Esophagus squamous epithelium (tissue), 5 donors: ENCODE measurements around the gene ZNF366. TPM values are rescaled to one million over a fixed set of nuclear protein-coding genes. Genes with fewer than 3 reads are reported as not detected.
"Not testable (repeated sequence)": the region's sequence is repeated elsewhere in the genome, so short reads cannot be mapped to it uniquely, and the experiment has no call there.

ENCODE experiments used
- DNase-seq: peaks from one replicate; lab custom pipeline; 2025; lab: John Stamatoyannopoulos, UW
- H3K27ac ChIP-seq, 4 donors: fragments of 200-600 bp; sonication (generic); one replicate each; pipeline ENCODE4 v1.5.1; 2016 to 2019; ENCODE audit warnings: mild to moderate bottlenecking in 1 of 4
- H3K27me3 ChIP-seq, 4 donors: fragments of 200-600 bp; sonication (generic); 1 replicate in 3 of 4; 2 replicates in 1 of 4; pipeline versions ENCODE4 v1.5.1 to v1.6.0; 2017 to 2021; ENCODE audit warnings: antibody characterized with exemption in 1 of 4
- H3K36me3 ChIP-seq, 3 donors: fragments of 200-600 bp; sonication (generic); one replicate each; pipeline ENCODE4 v1.5.1; 2016 to 2019
- H3K4me1 ChIP-seq, 3 donors: fragments of 200-600 bp; sonication (generic); one replicate each; pipeline ENCODE4 v1.5.1; 2017 to 2019
- H3K4me3 ChIP-seq, 4 donors: fragments of 200-600 bp; sonication (generic); 1 replicate in 3 of 4; 2 replicates in 1 of 4; pipeline ENCODE4 v1.5.1; 2016 to 2019; ENCODE audit warnings: mild to moderate bottlenecking in 2 of 4, moderate library complexity in 1 of 4
- H3K9me3 ChIP-seq, 3 donors: fragments of 200-600 bp; sonication (generic); one replicate each; pipeline ENCODE4 v1.5.1; 2016 to 2019
- POLR2A ChIP-seq, 4 donors: fragments of 450-650 bp; IDR thresholded peaks; one replicate each; pipeline ENCODE4 v1.6.1; 2017; ENCODE audit warnings: antibody characterized with exemption in 4 of 4, mild to moderate bottlenecking in 4 of 4, moderate library complexity in 3 of 4
- WGBS, 2 donors: methylation state at CpG; one replicate each; pipeline ENCODE4 v1.1.5; 2018; 5-methylcytosine and 5-hydroxymethylcytosine counted together
- intact Hi-C: fragments of 100-400 bp; cut with DNase I; formaldehyde crosslinking; loops from one replicate; pipeline ENCODE4 v1.15.0; 2022
- total RNA-seq, 4 donors: library from RNA; depleted of rRNA; stranded (reverse); fragments of >200 nt; gene quantifications; one replicate each; pipeline ENCODE4 v1.1.0, GENCODE V29; 2016
- TF ChIP-seq, protein P1 (sequence below), 6 experiments: fragments of 450-650 bp in 4 of 6; fragments of 200-600 bp in 2 of 6; sonication (generic) in 2 of 6; IDR thresholded peaks; one replicate each; pipeline ENCODE4 v1.5.1; 2016 to 2019; ENCODE audit warnings: antibody characterized with exemption in 6 of 6, mild to moderate bottlenecking in 4 of 6, moderate library complexity in 4 of 6
- donor health status: DM: yes; HTN: yes; CAD: no.

Gene ZNF366
- total RNA-seq, 4 donors from 2014 or later = 0.48 to 2.9 (median 1.4) TPM

DNA sequence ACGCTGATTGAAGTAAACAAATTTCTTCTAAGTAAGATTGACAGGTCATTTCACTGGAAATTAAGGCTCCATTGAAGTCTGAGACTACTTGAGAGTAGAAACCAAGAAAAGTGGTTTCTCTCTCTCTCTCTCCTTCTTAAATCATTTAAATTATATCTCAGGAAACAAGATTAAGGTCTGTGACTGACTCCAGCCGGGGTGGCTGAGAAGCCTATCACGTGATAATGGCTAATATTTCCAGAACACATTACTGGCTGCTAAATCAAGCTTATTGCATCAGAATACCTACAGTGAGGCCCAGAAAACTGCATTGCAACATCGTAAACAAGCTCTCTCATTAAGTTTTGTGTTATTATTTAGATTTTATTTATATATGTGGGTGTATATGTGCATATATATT, 98.6 kb downstream of the ZNF366 start:
- H3K4me3 ChIP-seq = no peak overlapping the region
- no peak overlapping the region for H3K27ac ChIP-seq
- intact Hi-C loops = no loop called here
- DNase-seq = no peak
- H3K27me3 ChIP-seq = no peaks in the 10 kb centered on the region
- no peaks in the 10 kb centered on the region for H3K4me1 ChIP-seq
- no peaks in the 10 kb centered on the region for H3K36me3 ChIP-seq
- TF ChIP-seq, protein P1, sequence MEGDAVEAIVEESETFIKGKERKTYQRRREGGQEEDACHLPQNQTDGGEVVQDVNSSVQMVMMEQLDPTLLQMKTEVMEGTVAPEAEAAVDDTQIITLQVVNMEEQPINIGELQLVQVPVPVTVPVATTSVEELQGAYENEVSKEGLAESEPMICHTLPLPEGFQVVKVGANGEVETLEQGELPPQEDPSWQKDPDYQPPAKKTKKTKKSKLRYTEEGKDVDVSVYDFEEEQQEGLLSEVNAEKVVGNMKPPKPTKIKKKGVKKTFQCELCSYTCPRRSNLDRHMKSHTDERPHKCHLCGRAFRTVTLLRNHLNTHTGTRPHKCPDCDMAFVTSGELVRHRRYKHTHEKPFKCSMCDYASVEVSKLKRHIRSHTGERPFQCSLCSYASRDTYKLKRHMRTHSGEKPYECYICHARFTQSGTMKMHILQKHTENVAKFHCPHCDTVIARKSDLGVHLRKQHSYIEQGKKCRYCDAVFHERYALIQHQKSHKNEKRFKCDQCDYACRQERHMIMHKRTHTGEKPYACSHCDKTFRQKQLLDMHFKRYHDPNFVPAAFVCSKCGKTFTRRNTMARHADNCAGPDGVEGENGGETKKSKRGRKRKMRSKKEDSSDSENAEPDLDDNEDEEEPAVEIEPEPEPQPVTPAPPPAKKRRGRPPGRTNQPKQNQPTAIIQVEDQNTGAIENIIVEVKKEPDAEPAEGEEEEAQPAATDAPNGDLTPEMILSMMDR (IDR thresholded peaks at IDR 0.05) = no peak
- no peak for TF ChIP-seq POLR2A (IDR thresholded peaks at IDR 0.05)
- H3K9me3 ChIP-seq = no peaks in the 10 kb centered on the region
- 69 to 73% methylated on average over 4 of the region's 4 CpGs for WGBS, 2 donors

GRCh38 chr5:72408127-72408526, 99.1 kb downstream of the ZNF366 start:
- WGBS, 2 donors = 79 to 91% methylated on average over 5 of the region's 5 CpGs
- Histone ChIP-seq H3K27ac (no peak overlapping the region), H3K4me3 (no peak overlapping the region), H3K36me3 (no peaks in the 10 kb centered on the region), H3K9me3 (no peaks in the 10 kb centered on the region), H3K27me3 (no peaks in the 10 kb centered on the region), H3K4me1 (peaks cover 0 to 3% (median 0%) of the 10 kb centered on the region in 3 donors)
- no peak for DNase-seq
- intact Hi-C loops = no loop called here
- TF ChIP-seq, protein P1 (IDR thresholded peaks at IDR 0.05) = no peak
- no peak for TF ChIP-seq POLR2A (IDR thresholded peaks at IDR 0.05)

- Histone ChIP-seq H3K36me3 (no peaks in the 10 kb centered on the region), H3K9me3 (no peaks in the 10 kb centered on the region), H3K4me3 (no peak overlapping the region), H3K27me3 (no peaks in the 10 kb centered on the region), H3K27ac (no peak overlapping the region), H3K4me1 (peaks cover 0 to 9% (median 3%) of the 10 kb centered on the region in 3 donors)
- TF ChIP-seq, protein P1 (IDR thresholded peaks at IDR 0.05) = no peak
- no peak for TF ChIP-seq POLR2A (IDR thresholded peaks at IDR 0.05)
- WGBS, 2 donors = 64 to 69% methylated on average over 2 of the region's 2 CpGs
- intact Hi-C loops = no loop called here
- DNase-seq = no peak
Observed at GRCh38 chr5:72407541-72407940, 99.7 kb downstream of the ZNF366 start.

- no peak overlapping the region for H3K4me3 ChIP-seq
Observed at GRCh38 chr5:72407078-72407477, 100.1 kb downstream of the ZNF366 start.

GRCh38 chr5:72404771-72405170, 102.4 kb downstream of the ZNF366 start:
- H3K27ac ChIP-seq, H3K4me3 ChIP-seq, DNase-seq, intact Hi-C loops, H3K36me3 ChIP-seq, H3K27me3 ChIP-seq: not testable (repeated sequence)
- peaks cover 0 to 13% (median 3%) of the 10 kb centered on the region in 3 donors for H3K4me1 ChIP-seq
- peaks cover 0 to 26% (median 13%) of the 10 kb centered on the region in 3 donors for H3K9me3 ChIP-seq
- WGBS, 2 donors = 93 to 97% methylated on average over 3 of the region's 3 CpGs

More at GRCh38 chr5:72407078-72407477, 100.1 kb downstream of the ZNF366 start:
- H3K27me3 ChIP-seq = no peaks in the 10 kb centered on the region
- H3K27ac ChIP-seq = no peak overlapping the region
- H3K9me3 ChIP-seq = peaks cover 0 to 3% (median 0%) of the 10 kb centered on the region in 3 donors
- H3K4me1 ChIP-seq = peaks cover 0 to 13% (median 3%) of the 10 kb centered on the region in 3 donors
- no peak for TF ChIP-seq POLR2A (IDR thresholded peaks at IDR 0.05)
- TF ChIP-seq, protein P1 (IDR thresholded peaks at IDR 0.05) = no peak
- intact Hi-C loops = no loop called here
- no peak for DNase-seq
- 70 to 72% methylated on average over 3 of the region's 3 CpGs for WGBS, 2 donors
- no peaks in the 10 kb centered on the region for H3K36me3 ChIP-seq
